Erythroblast (primary cell): ENCODE data around the gene PPFIBP1.
"Not testable (repeated sequence)": the region's sequence is repeated elsewhere in the genome, so short reads cannot be mapped to it uniquely, and the experiment has no call there.

Experiments
- DNase-seq, 2 experiments: peaks; one replicate each; lab custom pipeline; 2025; lab: John Stamatoyannopoulos, UW
- GATA1 ChIP-seq: IDR thresholded peaks from 2 replicates; pipeline ENCODE4 v1.6.1; 2011; ENCODE audit warnings: low read depth, mild to moderate bottlenecking, control low read depth, low read length, moderate library complexity
- POLR2A ChIP-seq: IDR thresholded peaks from 2 replicates; pipeline ENCODE4 v1.6.1; 2011; ENCODE audit warnings: mild to moderate bottlenecking, low read length

Gene PPFIBP1

DNA sequence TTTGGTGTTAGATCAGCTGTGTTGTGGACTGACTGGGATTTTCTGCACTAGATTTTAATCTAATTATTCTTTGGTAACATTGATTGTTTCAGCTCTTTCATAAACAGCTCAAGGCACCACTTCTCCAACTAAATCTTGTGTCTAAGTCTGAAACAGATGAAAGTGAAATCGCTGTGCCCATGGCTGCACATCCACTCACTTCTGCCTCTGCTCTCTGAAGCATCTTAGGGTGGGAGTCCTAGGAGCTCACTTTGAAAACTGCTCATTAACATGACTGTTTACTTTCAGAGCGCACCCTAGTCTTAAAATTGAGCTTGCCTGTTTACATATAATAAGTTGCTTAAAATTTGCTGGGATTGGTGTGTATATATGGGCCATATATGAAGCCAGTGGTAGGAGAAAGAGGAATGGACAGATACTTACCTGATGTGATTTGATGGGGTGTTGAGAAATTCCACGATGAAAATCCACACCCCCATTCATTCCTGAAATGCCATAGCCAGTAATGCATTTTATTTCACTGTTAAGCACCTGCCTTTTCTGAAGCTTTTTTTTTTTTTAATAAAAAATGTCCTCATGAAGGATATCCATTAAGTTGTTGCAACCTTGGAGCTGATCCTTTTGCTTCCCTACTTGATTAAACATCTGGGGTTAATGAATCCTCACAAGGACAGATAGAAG lies 52.8 kb downstream of the PPFIBP1 start:
- TF ChIP-seq GATA1 (no peak), POLR2A (no peak)
- DNase-seq = no peak

DNA sequence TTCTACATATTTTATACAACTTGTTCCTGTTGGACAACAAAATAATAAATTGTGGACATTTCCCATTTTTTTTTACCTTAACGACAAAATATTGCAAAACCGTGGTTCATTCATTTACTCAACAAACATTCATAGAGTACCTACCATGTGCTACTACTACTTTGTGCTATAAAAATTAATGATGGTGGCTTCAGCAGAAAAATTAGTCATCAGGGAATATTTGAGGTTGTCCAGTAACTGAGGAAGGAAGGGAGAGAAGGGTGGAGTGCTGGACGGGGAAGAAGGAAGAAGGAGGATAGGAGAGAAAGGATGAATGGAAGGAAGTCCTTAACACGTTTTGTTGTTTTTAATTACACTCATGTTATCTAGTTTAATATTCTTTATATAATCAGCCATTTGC lies 53.7 kb downstream of the PPFIBP1 start:
- no peak for TF ChIP-seq POLR2A
- no peak for TF ChIP-seq GATA1

DNA sequence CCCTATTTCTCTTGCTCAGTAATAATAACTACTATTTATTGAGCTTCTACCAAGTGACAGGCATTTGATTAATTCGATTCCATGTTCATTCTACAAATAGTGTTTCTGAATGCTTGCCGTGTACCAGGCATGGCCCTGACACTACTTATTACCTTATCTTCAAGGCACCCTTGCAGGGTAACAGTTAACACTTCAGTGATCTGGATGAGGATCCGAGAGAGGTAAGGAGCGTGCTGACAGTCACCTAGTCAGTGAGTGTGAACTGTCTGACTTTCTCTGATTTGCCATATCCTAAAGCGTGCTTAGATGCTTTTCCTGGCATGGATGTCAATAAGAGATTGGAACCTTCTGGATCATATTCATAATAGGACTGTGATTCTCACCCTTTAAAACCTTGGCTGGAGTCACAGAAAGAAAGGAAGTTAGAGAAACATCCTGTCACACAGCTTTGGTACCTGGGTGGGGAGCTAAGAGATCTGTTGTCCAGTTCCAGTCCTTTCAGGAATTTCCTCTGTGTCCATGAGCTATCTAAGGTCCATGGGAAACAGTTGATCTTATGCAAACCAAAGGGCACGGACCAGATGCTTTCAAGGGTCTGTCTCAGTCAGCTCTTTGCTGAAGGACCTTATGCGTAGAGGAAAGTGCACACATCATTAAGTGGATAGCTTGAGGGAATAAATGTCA lies 54.8 kb downstream of the PPFIBP1 start:
- no peak for DNase-seq
- no peak for TF ChIP-seq POLR2A
- no peak for TF ChIP-seq GATA1

More for the DNA sequence above, 53.7 kb downstream of the PPFIBP1 start:
- no peak for DNase-seq

DNA sequence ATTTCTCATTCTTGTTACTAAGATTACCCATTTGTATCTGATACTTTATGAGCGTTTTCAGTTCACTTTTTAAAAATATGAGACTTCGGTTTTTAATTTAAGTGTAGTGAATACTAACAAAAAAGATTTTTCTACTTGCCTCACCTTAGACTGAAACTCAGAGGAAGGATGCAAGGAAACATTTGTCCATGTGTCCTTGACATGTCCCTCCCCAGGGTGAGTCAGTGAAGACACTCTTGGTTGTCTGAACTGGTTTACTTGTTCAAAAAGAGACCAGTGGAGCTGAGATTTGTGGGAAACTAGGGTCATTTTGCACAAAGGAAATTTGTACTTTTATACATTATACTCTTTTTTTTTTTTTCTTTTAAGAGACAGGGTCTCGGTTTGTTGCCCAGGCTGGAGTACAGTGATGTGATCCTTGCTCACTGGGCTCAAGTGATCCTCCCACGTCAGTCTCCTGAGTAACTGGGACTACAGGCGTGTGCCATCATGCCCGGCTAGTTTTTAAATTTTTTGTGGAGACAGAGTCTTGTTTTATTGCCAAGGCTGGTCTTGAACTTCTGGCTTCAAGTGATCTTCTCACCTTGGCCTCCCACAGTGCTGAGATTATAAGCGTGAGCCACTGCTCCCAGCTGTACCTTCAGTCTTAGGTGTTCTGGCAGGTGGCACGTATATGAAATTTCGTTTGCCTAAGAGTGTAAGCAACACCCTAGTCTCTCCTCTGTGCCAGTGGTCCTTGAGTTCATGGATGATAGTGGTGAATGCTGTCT lies 56.7 kb downstream of the PPFIBP1 start:
- no peak for DNase-seq
- TF ChIP-seq POLR2A (no peak), GATA1 (no peak)

DNA sequence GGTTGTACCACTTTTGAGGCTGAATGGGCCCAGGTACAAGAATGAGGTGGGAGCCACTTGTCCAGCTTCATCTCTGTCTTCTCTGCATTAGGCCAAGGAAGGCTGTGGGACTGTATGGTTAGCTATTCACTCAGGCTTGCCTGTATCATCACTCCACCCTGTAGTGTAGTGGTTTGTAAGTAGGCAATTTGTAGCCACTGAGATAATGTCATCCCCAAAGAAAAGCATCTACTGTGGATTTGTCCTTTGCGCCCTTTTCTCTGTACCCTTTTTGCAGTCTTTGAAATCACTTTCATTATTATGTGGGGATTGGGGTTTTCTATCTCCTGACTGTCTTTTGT lies 57.3 kb downstream of the PPFIBP1 start:
- DNase-seq = not testable (repeated sequence)

GRCh38 chr12:27581833-27582232 lies 57.8 kb downstream of the PPFIBP1 start:
- DNase-seq = not testable (repeated sequence)

DNA sequence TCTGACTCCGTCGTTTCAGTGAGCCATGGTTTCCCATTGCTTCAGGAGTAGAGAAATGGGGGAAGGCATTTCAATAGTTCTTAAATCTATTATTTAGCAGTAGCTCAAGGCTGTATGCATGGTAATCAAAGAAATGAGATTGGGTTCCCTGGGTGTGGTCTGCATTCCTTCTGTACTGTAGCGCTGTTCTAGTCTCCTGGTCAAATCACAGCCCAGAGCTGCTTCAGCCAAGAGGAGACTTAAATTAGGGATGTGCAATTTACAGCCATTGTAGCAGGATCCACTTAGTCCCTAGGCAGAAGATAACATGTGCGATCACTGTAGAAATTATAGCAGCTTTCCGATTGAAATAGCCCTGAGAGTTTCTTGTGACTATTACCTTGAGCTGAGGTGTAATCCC lies 58.4 kb downstream of the PPFIBP1 start:
- not testable (repeated sequence) for DNase-seq

DNA sequence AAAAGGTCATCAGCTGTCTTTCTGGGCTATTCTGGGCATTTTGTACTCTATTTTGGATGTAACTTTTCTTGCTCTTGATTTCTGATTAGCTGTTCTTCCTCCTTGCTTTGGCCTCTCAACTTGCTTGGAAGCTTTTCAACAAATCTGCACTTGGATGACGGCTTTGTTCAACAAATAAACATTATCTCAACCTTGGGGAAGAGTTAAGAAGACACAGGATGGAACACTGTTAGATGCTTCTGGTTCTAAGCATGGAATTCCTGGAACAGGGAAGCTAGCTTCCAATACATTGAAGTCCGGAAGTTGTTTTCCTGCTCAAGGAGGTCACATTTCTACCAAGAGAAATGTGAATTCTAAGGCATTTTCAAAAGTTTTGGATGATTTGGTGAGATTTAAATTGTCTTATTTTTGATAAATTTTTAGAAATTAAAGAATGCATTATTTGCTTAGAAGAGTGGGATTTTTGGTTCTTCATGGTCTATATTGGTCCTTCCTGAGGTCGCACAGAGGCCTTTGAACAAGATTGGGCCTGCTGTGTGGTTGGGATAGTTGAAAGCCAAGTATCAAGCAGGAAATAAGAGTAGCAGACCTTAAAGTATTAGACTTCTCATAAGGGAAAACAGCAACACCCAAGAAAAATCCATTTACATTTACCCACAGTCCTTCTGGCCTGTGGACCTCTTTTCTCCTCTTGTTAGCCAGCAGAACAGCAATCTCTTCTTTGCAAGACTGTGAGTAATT lies 59.2 kb downstream of the PPFIBP1 start:
- no peak for TF ChIP-seq POLR2A
- no peak for TF ChIP-seq GATA1
- DNase-seq = no peak

DNA sequence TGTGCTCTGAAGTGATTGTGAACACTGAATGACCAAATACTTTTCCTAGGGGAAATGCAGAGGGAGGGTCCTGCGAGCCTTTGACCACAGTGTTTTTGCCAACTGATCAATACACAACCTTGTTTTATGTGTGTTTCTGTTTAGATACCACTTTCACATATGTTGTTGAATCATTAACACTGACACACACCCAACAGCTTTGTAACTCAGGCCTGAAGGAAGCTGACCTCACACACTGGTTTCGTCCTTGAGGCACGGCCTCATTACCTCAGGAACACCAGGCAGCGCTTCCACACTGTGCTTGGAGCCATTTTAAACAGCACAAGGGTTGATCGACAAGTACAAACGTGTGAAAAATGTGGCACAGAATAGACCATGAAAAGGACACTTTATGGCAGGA lies 60.0 kb downstream of the PPFIBP1 start:
- TF ChIP-seq GATA1 (no peak), POLR2A (no peak)
- no peak for DNase-seq

DNA sequence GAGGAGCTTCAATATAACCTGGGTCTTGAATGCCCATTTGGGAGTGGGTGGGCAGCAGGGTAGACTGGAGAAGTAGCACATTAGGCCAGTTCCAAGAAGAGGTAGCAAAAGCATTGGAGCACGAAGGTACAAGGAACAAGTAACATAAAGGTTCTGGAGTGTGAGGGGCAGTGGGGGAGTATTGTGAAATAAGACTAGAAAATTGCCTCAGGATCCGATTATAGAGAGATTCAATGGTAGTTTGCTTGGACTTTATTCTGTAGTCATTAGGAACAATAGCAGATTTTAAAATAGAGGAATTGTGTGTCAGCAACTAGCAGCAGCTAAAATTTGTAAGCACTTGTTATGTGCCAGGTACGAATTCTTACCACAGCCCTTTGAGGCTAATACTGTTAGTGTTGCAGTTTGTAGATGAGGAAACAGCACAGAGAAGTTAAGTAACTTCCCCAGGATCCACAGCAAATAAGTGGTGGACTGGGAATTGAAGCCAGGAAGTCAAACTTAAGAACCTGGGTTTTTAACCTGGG lies 61.8 kb downstream of the PPFIBP1 start:
- DNase-seq = no peak
- TF ChIP-seq POLR2A (no peak), GATA1 (no peak)

- not testable (repeated sequence) for DNase-seq
These were observed 64.2 kb downstream of the PPFIBP1 start for GRCh38 chr12:27588075-27588730.

- DNase-seq = no peak
- TF ChIP-seq GATA1 = no peak
- no peak for TF ChIP-seq POLR2A
These were observed 64.8 kb downstream of the PPFIBP1 start for GRCh38 chr12:27588776-27589175.

DNA sequence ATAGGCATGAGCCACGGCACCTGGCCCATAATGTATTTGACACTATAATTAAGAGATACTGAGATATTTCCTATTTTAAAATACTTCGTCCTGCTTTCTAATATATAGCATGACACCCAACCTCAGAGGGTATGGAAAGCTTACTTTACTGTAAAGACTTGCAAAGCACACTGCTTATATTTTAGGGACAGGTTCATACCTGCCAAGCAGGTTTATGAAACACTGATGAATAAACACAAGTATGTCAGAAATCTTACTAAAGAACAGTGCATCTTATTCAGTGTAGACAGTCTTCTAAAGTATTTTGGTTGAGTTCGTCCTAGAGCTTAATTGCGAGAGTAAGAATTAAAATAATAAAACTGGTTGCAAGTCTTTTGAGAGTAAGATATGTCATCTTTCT lies 65.4 kb downstream of the PPFIBP1 start:
- TF ChIP-seq POLR2A = no peak
- no peak for TF ChIP-seq GATA1
- no peak for DNase-seq

GRCh38 chr12:27591698-27592097 lies 67.7 kb downstream of the PPFIBP1 start:
- not testable (repeated sequence) for DNase-seq
